Endothelial cell of umbilical vein (primary cell): ENCODE results near the gene RPL38.

ENCODE experiments used
- EZH2 ChIP-seq: IDR thresholded peaks from 2 replicates; pipeline ENCODE4 v1.6.1; 2012; ENCODE audit warnings: borderline replicate concordance, low read depth, mild to moderate bottlenecking, moderate library complexity, low read length, inconsistent platforms; ENCODE audit not compliant: severe bottlenecking
- FOS ChIP-seq: IDR thresholded peaks from 2 replicates; pipeline ENCODE4 v1.6.1; 2011; ENCODE audit warnings: mild to moderate bottlenecking, low read length, moderate library complexity, borderline replicate concordance; ENCODE audit not compliant: insufficient read depth
- JUN ChIP-seq: IDR thresholded peaks from 2 replicates; pipeline ENCODE4 v1.6.1; 2011; ENCODE audit warnings: borderline replicate concordance, low read depth; ENCODE audit not compliant: insufficient read length, insufficient read depth
- MYC ChIP-seq: IDR thresholded peaks from one replicate; pipeline ENCODE4 v1.6.1; 2011; ENCODE audit warnings: mild to moderate bottlenecking, low read depth, low read length
- POLR2A ChIP-seq: IDR thresholded peaks from 2 replicates; pipeline ENCODE4 v1.6.1; 2012; ENCODE audit warnings: low read depth, mild to moderate bottlenecking, control low read depth, low read length
- POLR2AphosphoS5 ChIP-seq: IDR thresholded peaks from 2 replicates; pipeline ENCODE4 v1.6.1; 2012; ENCODE audit warnings: low read depth, mild to moderate bottlenecking, control low read depth, low read length, moderate library complexity; ENCODE audit not compliant: insufficient read depth
- TF ChIP-seq, protein P1 (sequence below), 2 donors: IDR thresholded peaks; 1 replicate in 1 of 2; 2 replicates in 1 of 2; pipeline ENCODE4 v1.5.1; 2011; ENCODE audit warnings: low read length in 2 of 2, mild to moderate bottlenecking in 2 of 2, moderate library complexity in 2 of 2, control low read depth in 1 of 2, inconsistent platforms in 1 of 2, low read depth in 1 of 2; ENCODE audit not compliant: insufficient read depth in 1 of 2; ENCODE audit errors: extremely low read depth in 1 of 2
- TF ChIP-seq, protein P2 (sequence below): IDR thresholded peaks from 2 replicates; pipeline ENCODE4 v1.6.1; 2011; ENCODE audit not compliant: insufficient read depth, insufficient read length

DNA sequence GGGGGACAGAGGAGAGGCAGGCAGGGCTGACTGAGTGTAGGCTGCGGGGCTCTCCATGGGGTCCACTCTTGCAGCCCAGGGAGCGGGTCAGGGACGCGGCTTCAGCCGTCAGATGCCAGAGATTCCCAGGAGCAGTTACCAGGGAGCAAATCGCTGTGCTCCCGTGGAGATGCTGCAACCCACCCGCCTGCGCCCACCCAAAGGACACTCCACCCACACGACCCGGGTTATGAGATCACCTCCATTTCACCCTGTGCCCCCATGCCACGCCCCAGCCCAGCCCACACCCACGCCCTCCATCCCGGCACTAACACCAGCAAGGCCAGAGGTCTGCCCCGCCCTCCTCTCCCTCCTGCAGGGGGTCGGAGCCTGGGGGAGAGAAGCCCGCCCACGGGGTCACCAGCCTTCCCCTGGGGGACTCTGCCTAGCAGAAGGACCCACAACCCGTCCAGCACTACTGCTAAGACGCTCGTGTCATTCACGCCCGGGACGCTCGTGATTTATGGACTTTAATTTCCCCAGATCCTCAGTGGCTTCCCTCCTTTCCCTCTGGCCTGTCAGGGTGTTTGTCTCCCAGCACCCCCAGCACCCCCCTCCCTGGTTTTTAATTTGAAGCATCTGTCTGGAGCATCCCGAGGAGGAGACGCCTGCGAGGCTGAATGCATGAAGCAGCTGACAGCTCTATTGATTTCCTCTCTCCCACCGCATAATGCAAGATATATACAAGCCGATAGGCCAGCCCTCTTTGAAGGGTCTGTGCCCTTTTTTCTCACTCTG, 6.7 kb upstream of the RPL38 start:
- no peak for TF ChIP-seq MYC
- TF ChIP-seq, protein P1, sequence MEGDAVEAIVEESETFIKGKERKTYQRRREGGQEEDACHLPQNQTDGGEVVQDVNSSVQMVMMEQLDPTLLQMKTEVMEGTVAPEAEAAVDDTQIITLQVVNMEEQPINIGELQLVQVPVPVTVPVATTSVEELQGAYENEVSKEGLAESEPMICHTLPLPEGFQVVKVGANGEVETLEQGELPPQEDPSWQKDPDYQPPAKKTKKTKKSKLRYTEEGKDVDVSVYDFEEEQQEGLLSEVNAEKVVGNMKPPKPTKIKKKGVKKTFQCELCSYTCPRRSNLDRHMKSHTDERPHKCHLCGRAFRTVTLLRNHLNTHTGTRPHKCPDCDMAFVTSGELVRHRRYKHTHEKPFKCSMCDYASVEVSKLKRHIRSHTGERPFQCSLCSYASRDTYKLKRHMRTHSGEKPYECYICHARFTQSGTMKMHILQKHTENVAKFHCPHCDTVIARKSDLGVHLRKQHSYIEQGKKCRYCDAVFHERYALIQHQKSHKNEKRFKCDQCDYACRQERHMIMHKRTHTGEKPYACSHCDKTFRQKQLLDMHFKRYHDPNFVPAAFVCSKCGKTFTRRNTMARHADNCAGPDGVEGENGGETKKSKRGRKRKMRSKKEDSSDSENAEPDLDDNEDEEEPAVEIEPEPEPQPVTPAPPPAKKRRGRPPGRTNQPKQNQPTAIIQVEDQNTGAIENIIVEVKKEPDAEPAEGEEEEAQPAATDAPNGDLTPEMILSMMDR (IDR thresholded peaks at IDR 0.05; ENCODE audit: extremely low read depth in 1 of 2, insufficient read depth in 1 of 2, low read depth in 1 of 2, low read length in 2 of 2) = no peak
- TF ChIP-seq JUN = no peak
- no peak for TF ChIP-seq POLR2A
- TF ChIP-seq POLR2AphosphoS5 = no peak
- no peak for TF ChIP-seq EZH2
- no peak for TF ChIP-seq FOS
- TF ChIP-seq, protein P2, sequence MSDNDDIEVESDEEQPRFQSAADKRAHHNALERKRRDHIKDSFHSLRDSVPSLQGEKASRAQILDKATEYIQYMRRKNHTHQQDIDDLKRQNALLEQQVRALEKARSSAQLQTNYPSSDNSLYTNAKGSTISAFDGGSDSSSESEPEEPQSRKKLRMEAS = no peak
